Glutamatergic neuron (in vitro differentiated cells): ENCODE measurements around the gene ENDOV. TPM values are rescaled to one million over a fixed set of nuclear protein-coding genes. Genes with fewer than 3 reads are reported as not detected.

Source experiments
- DNase-seq: peaks from one replicate; pipeline ENCODE4 v3.0.0; 2022
- H3K27ac Mint-ChIP-seq: one replicate; pipeline ENCODE4 v1.8.0; 2020; ENCODE audit warnings: mild to moderate bottlenecking, mixed read lengths, inconsistent platforms; ENCODE audit not compliant: unreplicated experiment
- H3K27me3 Mint-ChIP-seq: one replicate; pipeline ENCODE4 v1.8.0; 2020; ENCODE audit warnings: mild to moderate bottlenecking, moderate library complexity, mixed read lengths, inconsistent platforms; ENCODE audit not compliant: unreplicated experiment
- H3K36me3 Mint-ChIP-seq: one replicate; pipeline ENCODE4 v1.8.0; 2020; ENCODE audit warnings: mild to moderate bottlenecking, mixed read lengths, inconsistent platforms; ENCODE audit not compliant: unreplicated experiment
- H3K4me1 Mint-ChIP-seq: one replicate; pipeline ENCODE4 v1.8.0; 2020; ENCODE audit warnings: mild to moderate bottlenecking, low read depth, mixed read lengths, inconsistent platforms; ENCODE audit not compliant: unreplicated experiment
- H3K4me3 Mint-ChIP-seq: one replicate; pipeline ENCODE4 v1.8.0; 2020; ENCODE audit warnings: mild to moderate bottlenecking, mixed read lengths, inconsistent platforms; ENCODE audit not compliant: unreplicated experiment
- H3K9me3 Mint-ChIP-seq: one replicate; pipeline ENCODE4 v1.8.0; 2020; ENCODE audit warnings: mild to moderate bottlenecking, moderate library complexity, mixed read lengths, inconsistent platforms; ENCODE audit not compliant: unreplicated experiment
- microRNA-seq: library from miRNA; unstranded; fragments of <30 nt; microRNA quantifications from one replicate; pipeline ENCODE4, GENCODE V29; 2020; ENCODE audit not compliant: unreplicated experiment
- total RNA-seq: library from RNA; stranded (reverse); fragmentation: NEBNext Ultra II Directional; extraction: Animal tissue kit (Norgen Biotek cat#: 25700); gene quantifications from one replicate; pipeline ENCODE4 v1.2.1, GENCODE V29; 2021; ENCODE audit not compliant: unreplicated experiment
- TF ChIP-seq, protein P1 (sequence below): fragments of 200-600 bp; sonication (generic); IDR thresholded peaks from one replicate; pipeline ENCODE4 v1.5.0; 2021; ENCODE audit not compliant: partially characterized antibody, unreplicated experiment

ENDOV gene
- total RNA-seq, 1 donor from 2014 or later, result 42.1 TPM

- Mint-ChIP-seq H3K9me3 (peaks cover 16% of the 10 kb centered on the region), H3K27me3 (peaks cover 16% of the 10 kb centered on the region), H3K27ac (peak overlapping the region; percentile 38), H3K4me1 (peaks cover 12% of the 10 kb centered on the region), H3K36me3 (no peaks in the 10 kb centered on the region), H3K4me3 (no peak overlapping the region)
- TF ChIP-seq, protein P1, sequence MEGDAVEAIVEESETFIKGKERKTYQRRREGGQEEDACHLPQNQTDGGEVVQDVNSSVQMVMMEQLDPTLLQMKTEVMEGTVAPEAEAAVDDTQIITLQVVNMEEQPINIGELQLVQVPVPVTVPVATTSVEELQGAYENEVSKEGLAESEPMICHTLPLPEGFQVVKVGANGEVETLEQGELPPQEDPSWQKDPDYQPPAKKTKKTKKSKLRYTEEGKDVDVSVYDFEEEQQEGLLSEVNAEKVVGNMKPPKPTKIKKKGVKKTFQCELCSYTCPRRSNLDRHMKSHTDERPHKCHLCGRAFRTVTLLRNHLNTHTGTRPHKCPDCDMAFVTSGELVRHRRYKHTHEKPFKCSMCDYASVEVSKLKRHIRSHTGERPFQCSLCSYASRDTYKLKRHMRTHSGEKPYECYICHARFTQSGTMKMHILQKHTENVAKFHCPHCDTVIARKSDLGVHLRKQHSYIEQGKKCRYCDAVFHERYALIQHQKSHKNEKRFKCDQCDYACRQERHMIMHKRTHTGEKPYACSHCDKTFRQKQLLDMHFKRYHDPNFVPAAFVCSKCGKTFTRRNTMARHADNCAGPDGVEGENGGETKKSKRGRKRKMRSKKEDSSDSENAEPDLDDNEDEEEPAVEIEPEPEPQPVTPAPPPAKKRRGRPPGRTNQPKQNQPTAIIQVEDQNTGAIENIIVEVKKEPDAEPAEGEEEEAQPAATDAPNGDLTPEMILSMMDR, result no peak
- DNase-seq, result no peak
These were observed 67.8 kb downstream of the ENDOV start for GRCh38 chr17:80482555-80483308.

- H3K4me3 Mint-ChIP-seq, result peak overlapping the region; percentile 71
- TF ChIP-seq, protein P1, result no peak
- peak; percentile 90 for DNase-seq
- peak overlapping the region; percentile 97 for H3K27ac Mint-ChIP-seq
- H3K27me3 Mint-ChIP-seq, result peaks cover 12% of the 10 kb centered on the region
- peaks cover 17% of the 10 kb centered on the region for H3K9me3 Mint-ChIP-seq
- no peaks in the 10 kb centered on the region for H3K36me3 Mint-ChIP-seq
- peaks cover 12% of the 10 kb centered on the region for H3K4me1 Mint-ChIP-seq
These were observed 70.9 kb downstream of the ENDOV start for GRCh38 chr17:80485846-80486245.

DNA sequence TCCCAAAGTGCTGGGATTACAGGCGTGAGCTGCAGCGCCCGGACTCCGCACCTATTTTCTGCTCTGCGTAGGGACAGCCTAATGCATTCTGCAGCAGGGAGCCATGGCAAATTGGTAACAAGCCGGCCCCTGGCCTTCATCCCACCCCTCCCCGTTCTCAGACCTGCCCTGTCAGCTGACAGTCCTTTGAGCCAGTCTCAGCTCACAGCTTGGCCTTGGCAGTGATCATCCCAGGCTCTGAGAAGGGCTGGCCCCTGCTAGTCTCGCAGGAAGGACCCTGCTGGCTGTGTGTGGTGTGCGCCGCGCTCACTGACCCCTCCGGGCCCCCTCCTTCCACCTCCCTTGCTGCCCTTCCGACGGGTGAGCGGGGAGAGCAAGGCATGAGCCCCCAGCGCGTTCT, 71.7 kb downstream of the ENDOV start:
- H3K27me3 Mint-ChIP-seq, result peaks cover 15% of the 10 kb centered on the region
- peak overlapping the region; percentile 81 for H3K27ac Mint-ChIP-seq
- H3K4me3 Mint-ChIP-seq, result no peak overlapping the region
- peak; percentile 56 for DNase-seq
- no peaks in the 10 kb centered on the region for H3K36me3 Mint-ChIP-seq
- H3K9me3 Mint-ChIP-seq, result peaks cover 19% of the 10 kb centered on the region
- peaks cover 14% of the 10 kb centered on the region for H3K4me1 Mint-ChIP-seq
- TF ChIP-seq, protein P1, result no peak

- no peak overlapping the region for H3K27ac Mint-ChIP-seq
- no peak for DNase-seq
- peaks cover 22% of the 10 kb centered on the region for H3K27me3 Mint-ChIP-seq
- no peaks in the 10 kb centered on the region for H3K36me3 Mint-ChIP-seq
- no peak overlapping the region for H3K4me3 Mint-ChIP-seq
- H3K9me3 Mint-ChIP-seq, result peaks cover 25% of the 10 kb centered on the region
- peaks cover 14% of the 10 kb centered on the region for H3K4me1 Mint-ChIP-seq
- TF ChIP-seq, protein P1, result no peak
These were observed 72.5 kb downstream of the ENDOV start for GRCh38 chr17:80487511-80487910.

Small RNA genes lying within 50 kb of the gene (microRNA-seq; reads per million reads assigned to microRNA genes)
- not detected for gene MIR4730

Other genes with a start within 250 kb of the ENDOV start
- 1.1 TPM for gene CARD14, start 245.1 kb upstream of the ENDOV start, total RNA-seq
- 17.3 TPM for gene SGSH, start 194.8 kb upstream of the ENDOV start, total RNA-seq
- gene SLC26A11, start 194.7 kb upstream of the ENDOV start, total RNA-seq, result 15.9 TPM
- gene RNF213, start 154.3 kb upstream of the ENDOV start, total RNA-seq, result 34.7 TPM
- gene NPTX1, start 61.4 kb downstream of the ENDOV start, total RNA-seq, result 18.1 TPM
- 39.8 TPM for gene RPTOR, start 129.7 kb downstream of the ENDOV start, total RNA-seq